T-cell (primary cell): Measurements from ENCODE around the gene SETSIP. TPM values are rescaled to one million over a fixed set of nuclear protein-coding genes. Genes with fewer than 3 reads are reported as not detected.

Experiments
- ATAC-seq, 4 experiments: fragments of 200-7000 bp in 3 of 4; fragments of 150-1000 bp in 1 of 4; cut with Tn5 transposase; replicated peaks in 1 of 4; 1 replicate in 3 of 4; 2 replicates in 1 of 4; pipeline ENCODE4 v1.10.0; 2021; ENCODE audit warnings: moderate library complexity in 3 of 4, mild to moderate bottlenecking in 2 of 4, moderate number of reproducible peaks in 1 of 4
- CTCF ChIA-PET, 2 donors: fragments of 300-600 bp; sonication (Branson Sonifier 250); formaldehyde crosslinking; loops; one replicate each; lab custom pipeline; 2022; ENCODE audit warnings: antibody characterized with exemption in 2 of 2; lab: Charles Lee
- POLR2A ChIA-PET, 2 donors: fragments of 300-600 bp; sonication (Branson Sonifier 250); formaldehyde crosslinking; loops; one replicate each; lab custom pipeline; 2022; ENCODE audit warnings: antibody characterized with exemption in 2 of 2; lab: Charles Lee
- DNase-seq, 35 experiments: peaks; one replicate each; pipeline versions ENCODE4 v3.0.0 to v3.0.0-alpha.2; 2013 to 2023
- H3K27ac ChIP-seq: one replicate; pipeline ENCODE4 v1.5.1; 2013; ENCODE audit warnings: low read length
- H3K27me3 ChIP-seq, 2 experiments: replicated peaks in 1 of 2; 1 replicate in 1 of 2; 2 replicates in 1 of 2; pipeline versions ENCODE4 v1.6.1 to v1.7.0; 2013; ENCODE audit warnings: low read length in 1 of 2, mixed read lengths in 1 of 2; ENCODE audit not compliant: control insufficient read depth in 2 of 2, insufficient read depth in 2 of 2; ENCODE audit errors: extremely low read depth in 1 of 2
- H3K36me3 ChIP-seq, 2 donors: 1 replicate in 1 of 2; 2 replicates in 1 of 2; pipeline versions ENCODE4 v1.6.1 to v1.7.0; 2013; ENCODE audit warnings: low read length in 1 of 2; ENCODE audit not compliant: control insufficient read depth in 2 of 2, insufficient read depth in 1 of 2; ENCODE audit errors: extremely low read depth in 1 of 2
- H3K4me1 ChIP-seq, 2 experiments: 1 replicate in 1 of 2; 2 replicates in 1 of 2; pipeline versions ENCODE4 v1.6.1 to v1.7.0; 2013; ENCODE audit warnings: low read length in 2 of 2, mixed read lengths in 1 of 2; ENCODE audit not compliant: insufficient read depth in 2 of 2, control insufficient read depth in 1 of 2; ENCODE audit errors: extremely low read depth in 1 of 2
- H3K4me3 ChIP-seq, 2 donors: 1 replicate in 1 of 2; 2 replicates in 1 of 2; pipeline versions ENCODE4 v1.5.1 to v1.7.0; 2013; ENCODE audit warnings: mild to moderate bottlenecking in 2 of 2, low read length in 1 of 2, moderate library complexity in 1 of 2; ENCODE audit not compliant: control insufficient read depth in 1 of 2; ENCODE audit errors: extremely low read depth in 1 of 2
- H3K9me3 ChIP-seq: 2 replicates; pipeline ENCODE4 v1.7.0; 2013
- H3K27ac Mint-ChIP-seq, 2 donors: one replicate each; pipeline ENCODE4 v1.8.0; 2020 to 2021; ENCODE audit warnings: mild to moderate bottlenecking in 2 of 2, mixed read lengths in 2 of 2
- H3K27me3 Mint-ChIP-seq, 2 donors: one replicate each; pipeline ENCODE4 v1.8.0; 2021 to 2022; ENCODE audit warnings: mixed read lengths in 2 of 2
- H3K36me3 Mint-ChIP-seq: one replicate; pipeline ENCODE4 v1.8.0; 2021; ENCODE audit warnings: mixed read lengths
- H3K4me1 Mint-ChIP-seq, 3 donors: one replicate each; pipeline ENCODE4 v1.8.0; 2020 to 2022; ENCODE audit warnings: mixed read lengths in 3 of 3, mild to moderate bottlenecking in 1 of 3
- H3K4me3 Mint-ChIP-seq, 3 donors: one replicate each; pipeline ENCODE4 v1.8.0; 2020 to 2022; ENCODE audit warnings: mild to moderate bottlenecking in 3 of 3, mixed read lengths in 3 of 3, moderate library complexity in 3 of 3
- H3K9me3 Mint-ChIP-seq, 3 donors: one replicate each; pipeline ENCODE4 v1.8.0; 2020 to 2022; ENCODE audit warnings: mixed read lengths in 3 of 3
- WGBS: methylation state at CpG from one replicate; pipeline ENCODE4 v1.1.5; 2013; ENCODE audit warnings: missing lambda C conversion rate; ENCODE audit not compliant: insufficient coverage; 5-methylcytosine and 5-hydroxymethylcytosine counted together
- total RNA-seq, 35 experiments: library from RNA in 6 of 35; stranded (reverse) in 6 of 35; fragments of 120-200 nt in 1 of 35; gene quantifications; one replicate each; pipeline versions ENCODE4 v1.2.1 to v1.2.4 and lab custom pipeline; 2013 to 2026

The SETSIP gene
- total RNA-seq, 5 donors from 2014 or later (not counting 1 experiment from before 2014, with no cell fraction given) = not detected

DNA sequence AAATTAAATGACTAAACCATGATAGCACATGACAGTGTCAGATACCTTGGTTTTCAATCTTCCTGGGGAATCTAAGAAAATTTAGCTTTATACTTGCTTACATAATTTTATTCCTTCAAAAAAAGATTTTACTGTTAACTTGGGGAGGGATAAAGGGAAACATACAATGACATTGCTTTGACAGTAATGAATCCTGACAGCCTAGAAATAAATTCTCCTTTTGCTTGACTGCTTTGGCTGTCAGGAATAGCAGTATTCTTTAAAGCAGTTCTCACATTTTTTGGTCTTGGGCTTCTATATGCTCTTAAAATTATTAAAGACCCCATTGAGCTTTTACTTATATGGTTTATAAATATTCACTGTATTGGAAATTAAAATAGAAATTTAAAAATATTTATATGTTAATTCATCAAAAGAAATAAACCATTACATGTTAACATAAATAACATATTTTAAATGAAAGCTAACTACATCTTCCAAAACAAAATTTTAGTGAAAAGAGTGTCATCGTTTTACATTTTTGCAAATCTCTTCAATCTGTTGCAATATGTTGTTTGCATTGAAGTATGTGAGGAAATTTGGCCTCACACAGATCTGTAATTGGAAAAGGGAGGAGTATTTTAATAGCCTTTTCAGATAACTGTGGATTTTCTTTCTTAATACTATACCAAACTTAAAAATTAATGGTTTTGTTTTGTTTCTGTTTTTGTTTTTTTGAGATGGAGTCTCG is 29.3 kb downstream of the SETSIP start:
- Mint-ChIP-seq H3K27ac (no peak overlapping the region), H3K4me1 (no peaks in the 10 kb centered on the region), H3K4me3 (no peak overlapping the region), H3K36me3 (no peaks in the 10 kb centered on the region), H3K9me3 (no peaks in the 10 kb centered on the region), H3K27me3 (peaks cover 0 to 2% of the 10 kb centered on the region in 2 donors)
- ChIA-PET POLR2A (no interaction called here), CTCF (interaction anchor here in 1 of 2 donors (0.6 to 0.9 kb wide), 2 partner anchors 24 kb away, joined by 3 to 4 read pairs; no protein-coding TSS in a partner anchor)
- Histone ChIP-seq H3K4me3 (no peak overlapping the region), H3K27me3 (peaks cover 0 to 3% of the 10 kb centered on the region in 2 experiments), H3K27ac (no peak overlapping the region), H3K36me3 (no peaks in the 10 kb centered on the region), H3K9me3 (no peaks in the 10 kb centered on the region), H3K4me1 (no peaks in the 10 kb centered on the region)
- ATAC-seq = no peak
- WGBS = no CpG with 5 or more reads among the region's 2 CpGs
- no peak for DNase-seq

DNA sequence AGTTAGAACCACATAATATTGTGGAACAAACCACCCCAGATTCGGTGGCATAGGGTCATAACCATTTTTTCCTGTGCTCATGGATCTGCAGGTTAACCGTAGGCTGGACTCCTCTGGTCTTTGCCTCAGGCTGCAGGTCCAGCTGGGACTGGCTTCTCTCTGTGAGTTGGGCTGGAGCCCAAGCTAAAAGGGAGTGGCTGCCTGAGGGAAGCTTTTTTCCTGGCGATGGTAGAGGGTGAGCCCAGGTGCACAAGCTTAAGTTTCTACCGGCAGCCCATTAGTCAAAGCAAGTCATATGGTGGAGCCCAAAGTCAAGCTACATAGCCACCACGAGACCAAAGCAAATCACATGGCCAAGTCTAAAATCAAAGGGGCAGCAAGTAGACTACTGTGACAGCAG is 31.6 kb downstream of the SETSIP start:
- ChIA-PET POLR2A (no interaction called here), CTCF (no interaction called here)
- ATAC-seq = no peak
- H3K36me3 ChIP-seq = no peaks in the 10 kb centered on the region
- Mint-ChIP-seq H3K36me3 (no peaks in the 10 kb centered on the region), H3K4me1 (no peaks in the 10 kb centered on the region), H3K9me3 (no peaks in the 10 kb centered on the region), H3K27me3 (peaks cover 0 to 2% of the 10 kb centered on the region in 2 donors), H3K27ac (no peak overlapping the region), H3K4me3 (no peak overlapping the region)
- no peak overlapping the region for H3K27ac ChIP-seq
- WGBS = 92% methylated on average over 4 of the region's 5 CpGs
- no peak for DNase-seq
- no peak overlapping the region for H3K4me3 ChIP-seq
- H3K9me3 ChIP-seq = no peaks in the 10 kb centered on the region
- H3K27me3 ChIP-seq = peaks cover 0 to 5% of the 10 kb centered on the region in 2 experiments
- no peaks in the 10 kb centered on the region for H3K4me1 ChIP-seq

DNA sequence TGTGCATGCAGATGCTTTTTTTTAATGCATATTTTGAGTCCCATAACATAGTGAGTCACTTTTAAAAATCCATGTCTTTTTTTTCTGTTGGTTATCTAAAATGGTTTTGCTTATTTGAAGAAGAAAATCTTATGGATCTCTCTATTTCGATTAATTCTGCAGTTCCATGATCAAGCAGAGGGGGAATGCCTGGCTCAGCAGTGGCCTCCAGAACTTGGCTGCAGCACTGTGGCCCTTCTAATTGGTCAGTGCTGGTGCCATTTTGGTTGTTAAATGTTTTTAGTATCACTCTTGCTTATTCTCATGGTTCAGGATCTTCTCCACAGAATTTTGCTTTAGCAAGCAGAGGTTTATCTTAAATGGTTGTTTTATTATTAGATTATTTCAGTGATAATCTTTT is 34.2 kb downstream of the SETSIP start:
- no peak for DNase-seq
- POLR2A ChIA-PET = no interaction called here
- ATAC-seq = no peak
- Mint-ChIP-seq H3K27ac (no peak overlapping the region), H3K4me3 (no peak overlapping the region), H3K36me3 (no peaks in the 10 kb centered on the region), H3K27me3 (peaks cover 4 to 6% of the 10 kb centered on the region in 2 donors), H3K9me3 (no peaks in the 10 kb centered on the region), H3K4me1 (no peaks in the 10 kb centered on the region)
- H3K27me3 ChIP-seq = peaks cover 0 to 5% of the 10 kb centered on the region in 2 experiments
- 100% methylated on average over 1 of the region's 1 CpG for WGBS
- H3K4me3 ChIP-seq = no peak overlapping the region
- H3K27ac ChIP-seq = no peak overlapping the region
- no peaks in the 10 kb centered on the region for H3K36me3 ChIP-seq
- CTCF ChIA-PET = no interaction called here
- no peaks in the 10 kb centered on the region for H3K9me3 ChIP-seq
- no peaks in the 10 kb centered on the region for H3K4me1 ChIP-seq

DNA sequence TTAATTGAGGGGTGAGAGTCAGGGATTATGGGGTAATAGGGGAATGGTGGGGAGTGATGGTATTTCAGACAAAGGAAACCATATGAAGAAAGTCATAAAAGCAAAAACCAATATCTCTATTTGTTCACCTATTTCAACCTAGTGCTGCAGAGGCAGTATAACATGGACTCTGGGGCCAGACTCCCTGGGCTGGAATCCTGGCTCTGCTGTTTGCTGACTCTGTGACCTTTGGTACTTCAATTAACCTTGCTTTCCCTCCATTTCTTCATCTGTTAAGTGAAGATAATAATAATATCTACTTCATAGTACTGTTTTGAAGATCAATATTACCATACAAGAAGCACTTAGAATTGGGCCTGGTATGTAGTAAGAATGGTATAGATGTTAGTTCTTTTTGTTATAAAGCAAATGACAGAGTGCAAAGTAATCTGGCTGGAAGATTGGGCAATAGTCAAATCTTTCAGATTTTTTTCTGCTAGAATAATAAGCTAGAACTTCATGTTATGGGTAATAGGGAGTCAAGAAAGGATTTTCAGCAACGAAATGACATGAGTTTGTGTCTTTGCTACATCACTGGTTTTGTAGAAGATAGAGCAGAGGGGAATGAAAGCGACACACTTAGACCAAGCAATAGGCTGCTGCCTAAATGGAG is 36.4 kb downstream of the SETSIP start:
- Histone ChIP-seq H3K9me3 (no peaks in the 10 kb centered on the region), H3K4me1 (no peaks in the 10 kb centered on the region), H3K36me3 (no peaks in the 10 kb centered on the region), H3K27me3 (peaks cover 0 to 5% of the 10 kb centered on the region in 2 experiments), H3K4me3 (no peak overlapping the region), H3K27ac (no peak overlapping the region)
- Mint-ChIP-seq H3K27ac (no peak overlapping the region), H3K4me1 (no peaks in the 10 kb centered on the region), H3K36me3 (no peaks in the 10 kb centered on the region), H3K9me3 (no peaks in the 10 kb centered on the region), H3K27me3 (peaks cover 4 to 7% of the 10 kb centered on the region in 2 donors), H3K4me3 (no peak overlapping the region)
- 80% methylated on average over 1 of the region's 2 CpGs for WGBS
- POLR2A ChIA-PET = no interaction called here
- CTCF ChIA-PET = no interaction called here
- DNase-seq = no peak
- no peak for ATAC-seq

DNA sequence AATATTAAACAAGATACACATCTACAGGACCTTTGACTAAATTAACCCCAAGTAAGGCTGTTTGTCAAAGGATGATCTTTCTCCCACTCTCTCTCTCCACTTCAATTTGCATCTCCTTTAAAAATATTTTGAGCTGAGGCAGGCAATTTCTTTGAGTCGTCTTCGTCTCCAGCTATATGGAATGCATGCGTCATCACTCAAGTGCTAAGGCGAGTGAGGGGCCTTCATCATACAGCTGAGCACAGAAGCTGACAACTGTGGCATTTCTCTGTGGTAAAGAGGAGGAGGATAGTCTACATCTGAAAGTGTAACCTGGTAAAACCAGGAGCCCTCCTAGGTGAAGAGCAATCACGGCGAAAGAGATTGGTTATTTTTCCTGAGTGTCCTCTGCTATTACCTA is 37.8 kb downstream of the SETSIP start:
- Mint-ChIP-seq H3K9me3 (no peaks in the 10 kb centered on the region), H3K27ac (no peak overlapping the region), H3K4me1 (no peaks in the 10 kb centered on the region), H3K27me3 (peaks cover 4 to 7% of the 10 kb centered on the region in 2 donors), H3K36me3 (no peaks in the 10 kb centered on the region), H3K4me3 (no peak overlapping the region)
- Histone ChIP-seq H3K27ac (no peak overlapping the region), H3K36me3 (no peaks in the 10 kb centered on the region), H3K4me1 (no peaks in the 10 kb centered on the region), H3K9me3 (no peaks in the 10 kb centered on the region), H3K4me3 (no peak overlapping the region), H3K27me3 (peaks cover 0 to 3% of the 10 kb centered on the region in 2 experiments)
- ATAC-seq (no peak), DNase-seq (no peak)
- ChIA-PET CTCF (no interaction called here), POLR2A (interaction anchor here in 1 of 2 donors (0.5 kb wide), 1 partner anchor 23 kb away, joined by 3 read pairs; no protein-coding TSS in a partner anchor)
- WGBS = 93% methylated on average over 2 of the region's 6 CpGs

DNA sequence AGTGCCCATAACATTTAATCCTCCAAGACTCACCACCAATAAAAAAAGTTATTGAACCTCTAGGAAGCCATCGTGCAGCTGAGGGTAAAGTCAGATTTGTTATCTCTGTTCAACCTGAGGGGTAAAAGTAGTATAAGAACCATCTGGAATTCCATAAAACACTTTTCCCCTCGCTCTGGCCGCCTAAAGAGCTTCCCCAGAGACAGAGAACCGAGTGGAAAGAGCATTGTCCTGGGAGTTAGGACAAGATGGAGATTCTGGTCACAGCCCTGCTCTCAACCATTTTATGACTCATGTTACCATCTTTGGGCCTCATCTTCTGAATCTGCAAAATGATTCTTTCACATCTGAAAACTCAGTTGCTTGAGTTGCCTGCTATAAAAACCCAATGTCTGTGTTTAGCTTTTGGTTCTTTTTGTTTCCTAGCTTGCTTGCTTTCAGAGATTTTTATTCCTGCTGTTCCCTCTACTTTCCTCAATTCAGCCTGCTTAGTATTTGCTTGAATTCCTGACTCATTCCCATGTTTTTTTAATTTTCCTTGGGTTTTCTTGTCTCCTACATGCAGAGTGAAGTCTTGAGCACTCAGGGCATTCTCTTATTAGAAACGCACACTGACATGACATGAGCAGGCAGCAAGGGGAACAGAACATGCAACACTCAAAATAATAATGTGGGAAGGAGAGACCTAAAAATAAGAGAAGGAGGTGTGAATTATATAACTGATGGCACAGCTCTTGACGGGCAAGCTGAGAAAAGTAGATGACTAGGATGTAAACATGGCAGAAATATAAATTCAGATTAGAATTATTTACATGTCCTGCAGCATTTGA is 43.7 kb downstream of the SETSIP start:
- no peak overlapping the region for H3K27ac ChIP-seq
- Mint-ChIP-seq H3K27me3 (peaks cover 20 to 28% of the 10 kb centered on the region in 2 donors), H3K27ac (no peak overlapping the region), H3K36me3 (no peaks in the 10 kb centered on the region), H3K4me3 (no peak overlapping the region), H3K4me1 (peaks cover 13 to 20% (median 16%) of the 10 kb centered on the region in 3 donors), H3K9me3 (no peaks in the 10 kb centered on the region)
- ChIA-PET CTCF (interaction anchor here in 1 of 2 donors (1.0 kb wide), 1 partner anchor 451 kb away, joined by 4 read pairs; no protein-coding TSS in a partner anchor), POLR2A (interaction anchor here in 1 of 2 donors (0.6 kb wide), 2 partner anchors 87 to 752 kb away, joined by 3 to 4 read pairs; no protein-coding TSS in a partner anchor)
- peaks cover 0 to 21% of the 10 kb centered on the region in 2 experiments for H3K27me3 ChIP-seq
- H3K36me3 ChIP-seq = no peaks in the 10 kb centered on the region
- H3K4me1 ChIP-seq = peaks cover 7 to 16% of the 10 kb centered on the region in 2 experiments
- H3K9me3 ChIP-seq = no peaks in the 10 kb centered on the region
- ATAC-seq (no peak), DNase-seq (no peak)
- no peak overlapping the region for H3K4me3 ChIP-seq
- no CpG with 5 or more reads among the region's 6 CpGs for WGBS
